Esophagus (tissue), 2 donors: ENCODE results near the gene TMPRSS2. TPM values are rescaled to one million over a fixed set of nuclear protein-coding genes. Genes with fewer than 3 reads are reported as not detected.
"Not testable (repeated sequence)": the region's sequence is repeated elsewhere in the genome, so short reads cannot be mapped to it uniquely, and the experiment has no call there.

ENCODE experiments used
- H3K27ac ChIP-seq, 2 donors: one replicate each; pipeline ENCODE4 v1.5.1; 2013; ENCODE audit warnings: low read depth in 2 of 2, mild to moderate bottlenecking in 2 of 2, inconsistent platforms in 1 of 2, low read length in 1 of 2, moderate library complexity in 1 of 2
- H3K27me3 ChIP-seq, 2 donors: one replicate each; pipeline ENCODE4 v1.6.1; 2013; ENCODE audit warnings: low read length in 2 of 2, control low read depth in 1 of 2, mild to moderate bottlenecking in 1 of 2; ENCODE audit not compliant: insufficient read depth in 2 of 2, control insufficient read depth in 1 of 2
- H3K36me3 ChIP-seq, 2 donors: one replicate each; pipeline ENCODE4 v1.6.1; 2013; ENCODE audit warnings: low read length in 1 of 2; ENCODE audit not compliant: control insufficient read depth in 2 of 2, insufficient read depth in 2 of 2
- H3K4me1 ChIP-seq, 2 donors: one replicate each; pipeline ENCODE4 v1.6.1; 2013; ENCODE audit warnings: low read length in 1 of 2; ENCODE audit not compliant: control insufficient read depth in 2 of 2, insufficient read depth in 2 of 2
- H3K4me3 ChIP-seq, 2 donors: one replicate each; pipeline ENCODE4 v1.5.1; 2013; ENCODE audit warnings: low read length in 2 of 2, mild to moderate bottlenecking in 2 of 2, low read depth in 1 of 2, moderate library complexity in 1 of 2
- H3K9me3 ChIP-seq, 2 donors: one replicate each; pipeline ENCODE4 v1.6.1; 2013; ENCODE audit warnings: mild to moderate bottlenecking in 2 of 2, low read depth in 1 of 2, low read length in 1 of 2, moderate library complexity in 1 of 2; ENCODE audit not compliant: control insufficient read depth in 2 of 2, insufficient read depth in 1 of 2
- WGBS, 2 donors: extraction: QIAGEN DNeasy Blood & Tissue Kit; methylation state at CpG; one replicate each; pipeline ENCODE4 v1.1.7; 2013; 5-methylcytosine and 5-hydroxymethylcytosine counted together
- polyA plus RNA-seq, 2 donors: library from polyadenylated mRNA; stranded (reverse); fragments of 200-250 nt; gene quantifications; one replicate each; pipeline ENCODE4 v1.2.3, GENCODE V29; 2013
- donor health status: healthy with polysubstance abuse.
- donor health status: Bipolar disorder and iron deficiency.

The TMPRSS2 gene
- polyA plus RNA-seq, 2 donors: 29.5 to 66.6 TPM

- H3K4me1 ChIP-seq: peaks cover 2 to 5% of the 10 kb centered on the region in 2 donors
These were observed 81.1 kb downstream of the TMPRSS2 start for GRCh38 chr21:41426676-41427404.

DNA sequence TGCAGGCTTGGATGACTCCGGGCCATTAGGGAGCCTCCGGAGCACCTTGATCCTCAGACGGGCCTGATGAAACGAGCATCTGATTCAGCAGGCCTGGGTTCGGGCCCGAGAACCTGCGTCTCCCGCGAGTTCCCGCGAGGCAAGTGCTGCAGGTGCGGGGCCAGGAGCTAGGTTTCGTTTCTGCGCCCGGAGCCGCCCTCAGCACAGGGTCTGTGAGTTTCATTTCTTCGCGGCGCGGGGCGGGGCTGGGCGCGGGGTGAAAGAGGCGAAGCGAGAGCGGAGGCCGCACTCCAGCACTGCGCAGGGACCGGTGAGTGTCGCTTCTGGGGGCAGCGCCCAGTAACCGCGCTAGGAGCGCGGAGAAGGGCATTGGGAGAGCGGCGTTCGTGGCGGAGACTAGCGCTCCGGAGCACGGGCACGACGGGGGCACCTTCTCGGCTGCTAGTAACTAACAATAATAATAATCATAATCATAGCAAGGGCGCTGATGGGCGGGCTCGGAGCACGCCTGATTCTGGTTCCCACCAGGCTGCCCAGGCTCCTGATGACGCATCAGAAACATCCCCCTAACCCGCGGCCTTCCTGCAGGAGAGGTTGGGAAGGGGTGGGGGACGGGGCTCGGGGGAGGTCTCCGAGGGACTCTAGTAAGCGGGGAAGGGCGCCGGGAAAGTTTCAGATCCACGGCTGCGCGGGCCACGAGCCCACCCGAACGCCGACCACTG lies 81.8 kb downstream of the TMPRSS2 start, which contains the start of gene MX1:
Gene MX1, plus strand, starts transcription at position 286 of the 722 bp plus-strand sequence. CDS start 5,832 bp downstream, outside the sequence.
- peak within 1 kb of the TSS; percentile 54 to 65 for H3K27ac ChIP-seq
- H3K9me3 ChIP-seq: no peaks in the 10 kb centered on the region
- peaks cover 2 to 5% of the 10 kb centered on the region in 2 donors for H3K4me1 ChIP-seq
- WGBS, 2 donors: 1% methylated on average over 65 of the region's 65 CpGs
- H3K36me3 ChIP-seq: no peaks in the 10 kb centered on the region
- peak within 1 kb of the TSS; percentile 64 to 71 for H3K4me3 ChIP-seq
- no peaks in the 10 kb centered on the region for H3K27me3 ChIP-seq

More at GRCh38 chr21:41426676-41427404, 81.1 kb downstream of the TMPRSS2 start:
- Histone ChIP-seq H3K9me3 (no peaks in the 10 kb centered on the region), H3K36me3 (peaks cover 1 to 4% of the 10 kb centered on the region in 2 donors), H3K4me3 (peak overlapping the region; percentile 64 to 71), H3K27me3 (no peaks in the 10 kb centered on the region), H3K27ac (peak overlapping the region; percentile 53 to 65)
- WGBS, 2 donors: 15 to 23% methylated on average over 41 of the region's 41 CpGs

- H3K9me3 ChIP-seq: no peaks in the 10 kb centered on the region
- H3K36me3 ChIP-seq: no peaks in the 10 kb centered on the region
- 41 to 57% methylated on average over 7 of the region's 7 CpGs for WGBS, 2 donors
- peak overlapping the region; percentile 54 to 65 for H3K27ac ChIP-seq
- H3K27me3 ChIP-seq: no peaks in the 10 kb centered on the region
- H3K4me1 ChIP-seq: peaks cover 2 to 7% of the 10 kb centered on the region in 2 donors
- H3K4me3 ChIP-seq: peak overlapping the region; percentile 64 to 71
These were observed 82.4 kb downstream of the TMPRSS2 start for GRCh38 chr21:41425588-41425953.

GRCh38 chr21:41423305-41423636 lies 84.7 kb downstream of the TMPRSS2 start:
- not testable (repeated sequence) for H3K9me3 ChIP-seq, H3K4me3 ChIP-seq, H3K36me3 ChIP-seq, H3K27me3 ChIP-seq, H3K27ac ChIP-seq
- H3K4me1 ChIP-seq: peaks cover 2 to 12% of the 10 kb centered on the region in 2 donors
- WGBS, 2 donors: 80% methylated on average over 5 of the region's 5 CpGs

GRCh38 chr21:41422546-41423304 lies 85.2 kb downstream of the TMPRSS2 start:
- Histone ChIP-seq H3K27me3 (no peaks in the 10 kb centered on the region), H3K36me3 (no peaks in the 10 kb centered on the region), H3K27ac (no peak overlapping the region), H3K9me3 (no peaks in the 10 kb centered on the region), H3K4me1 (peaks cover 2 to 12% of the 10 kb centered on the region in 2 donors), H3K4me3 (no peak overlapping the region)
- WGBS, 2 donors: 97% methylated on average over 19 of the region's 19 CpGs

DNA sequence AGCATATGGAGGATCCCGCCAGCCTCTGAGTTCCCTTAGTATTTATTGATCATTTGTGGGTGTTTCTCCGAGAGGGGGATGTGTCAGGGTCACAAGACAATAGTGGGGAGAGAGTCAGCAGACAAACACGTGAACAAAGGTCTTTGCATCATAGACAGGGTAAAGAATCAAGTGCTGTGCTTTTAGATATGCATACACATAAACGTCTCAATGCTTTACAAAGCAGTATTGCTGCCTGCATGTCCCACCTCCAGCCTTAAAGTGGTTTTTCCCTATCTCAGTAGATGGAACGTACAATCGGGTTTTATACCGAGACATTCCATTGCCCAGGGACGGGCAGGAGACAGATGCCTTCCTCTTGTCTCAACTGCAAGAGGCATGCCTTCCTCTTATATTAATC lies 87.0 kb downstream of the TMPRSS2 start:
- not testable (repeated sequence) for H3K4me3 ChIP-seq, H3K4me1 ChIP-seq, H3K9me3 ChIP-seq, H3K27me3 ChIP-seq, H3K36me3 ChIP-seq
- H3K27ac ChIP-seq: peak overlapping the region; percentile 90 to 93
- WGBS, 2 donors: 28 to 32% methylated on average over 6 to 7 of the region's 8 CpGs

GRCh38 chr21:41419921-41420862 lies 87.8 kb downstream of the TMPRSS2 start:
- no peaks in the 10 kb centered on the region for H3K27me3 ChIP-seq
- peak overlapping the region; percentile 64 to 67 for H3K4me3 ChIP-seq
- H3K9me3 ChIP-seq: no peaks in the 10 kb centered on the region
- H3K4me1 ChIP-seq: peaks cover 2 to 7% of the 10 kb centered on the region in 2 donors
- H3K27ac ChIP-seq: peak overlapping the region; percentile 90 to 93
- H3K36me3 ChIP-seq: no peaks in the 10 kb centered on the region
- 4% methylated on average over 52 to 54 of the region's 54 CpGs for WGBS, 2 donors

DNA sequence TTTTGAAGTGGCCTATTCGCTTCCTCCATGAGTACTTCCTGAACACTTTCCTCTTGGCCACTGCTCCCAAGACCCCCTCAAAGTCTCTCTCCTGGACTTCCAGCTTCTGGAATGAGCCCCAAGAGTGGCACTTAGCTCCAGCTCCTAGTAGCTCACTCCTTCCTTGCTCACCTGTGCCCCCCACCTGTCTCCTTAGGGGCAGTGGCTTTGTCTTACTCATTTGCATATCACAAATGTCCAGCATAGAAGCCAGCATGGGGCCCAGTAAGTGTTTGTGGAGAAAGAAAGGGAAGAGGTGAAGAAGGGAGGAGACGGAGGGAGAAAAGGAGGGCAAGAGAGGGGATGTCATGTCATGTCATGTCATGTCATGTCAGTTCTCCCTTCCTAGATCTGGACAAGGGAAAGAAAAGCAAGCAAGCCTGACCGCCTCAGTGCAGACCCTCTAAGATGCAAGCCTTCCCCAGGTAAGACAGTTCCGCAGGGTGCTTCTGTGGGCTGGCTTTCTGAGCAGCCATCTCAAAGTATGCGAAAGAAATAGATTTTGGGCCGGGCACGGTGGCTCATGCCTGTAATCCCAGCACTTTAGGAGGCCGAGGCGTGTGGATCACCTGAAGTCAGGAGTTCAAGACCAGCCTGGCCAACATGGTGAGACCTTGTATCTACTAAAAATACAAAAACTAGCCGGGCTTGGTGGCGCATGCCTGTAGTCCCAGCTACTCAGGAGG lies 88.8 kb downstream of the TMPRSS2 start:
- H3K4me1 ChIP-seq: peaks cover 2 to 7% of the 10 kb centered on the region in 2 donors
- H3K27ac ChIP-seq: peak overlapping the region in 1 of 2 donors; percentile 42
- no peak overlapping the region for H3K4me3 ChIP-seq
- WGBS, 2 donors: 96 to 98% methylated on average over 11 of the region's 11 CpGs
- no peaks in the 10 kb centered on the region for H3K27me3 ChIP-seq
- H3K9me3 ChIP-seq: no peaks in the 10 kb centered on the region
- H3K36me3 ChIP-seq: no peaks in the 10 kb centered on the region
